ENCODE data around the gene RFX7. TPM values are rescaled to one million over a fixed set of nuclear protein-coding genes. Genes with fewer than 3 reads are reported as not detected.

The RFX7 gene
- polyA plus RNA-seq, 2 of the 4 experiments (the other 2 are of a cell fraction): 11.7 to 14.9 TPM

GRCh38 chr15:56102441-56102840, 141.2 kb downstream of the RFX7 start:
- Histone ChIP-seq H3K27ac (no peak overlapping the region), H3K9me3 (no peaks in the 10 kb centered on the region), H3K4me3 (no peak overlapping the region), H3K4me1 (no peaks in the 10 kb centered on the region), H3K4me2 (no peak overlapping the region)
- no peak for DNase-seq (ENCODE audit: low read depth in 1 of 2, low spot score in 1 of 2)
- ChIA-PET POLR2A (no interaction called here), CTCF (no interaction called here)
- FAIRE-seq: peak; percentile 90
- TF ChIP-seq HEYL (CRISPR knock-in tag; IDR thresholded peaks at IDR 0.05): no peak
- ATAC-seq: no peak
- 84% methylated on average over 3 of the region's 3 CpGs for WGBS (ENCODE audit: missing lambda C conversion rate)

- ChIA-PET CTCF (interaction anchor here (0.9 to 2.5 kb wide), 2 partner anchors 107 to 146 kb away, joined by 5 to 10 read pairs; partner anchors contain the start of gene NEDD4), POLR2A (interaction anchor here (1.0 kb wide), 1 partner anchor 107 kb away, joined by 4 read pairs; no protein-coding TSS in a partner anchor)
- TF ChIP-seq HOXB5 (CRISPR knock-in tag; IDR thresholded peaks at IDR 0.05): no peak
- TF ChIP-seq, protein P1, sequence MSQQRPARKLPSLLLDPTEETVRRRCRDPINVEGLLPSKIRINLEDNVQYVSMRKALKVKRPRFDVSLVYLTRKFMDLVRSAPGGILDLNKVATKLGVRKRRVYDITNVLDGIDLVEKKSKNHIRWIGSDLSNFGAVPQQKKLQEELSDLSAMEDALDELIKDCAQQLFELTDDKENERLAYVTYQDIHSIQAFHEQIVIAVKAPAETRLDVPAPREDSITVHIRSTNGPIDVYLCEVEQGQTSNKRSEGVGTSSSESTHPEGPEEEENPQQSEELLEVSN (IDR thresholded peaks at IDR 0.05; ENCODE audit: borderline replicate concordance, low read depth): no peak
- no peak for TF ChIP-seq KDM5A (IDR thresholded peaks at IDR 0.05)
- no peak for TF ChIP-seq ZFP36 (IDR thresholded peaks at IDR 0.05; ENCODE audit: borderline replicate concordance, partially characterized antibody)
- no peak for TF ChIP-seq NR3C1 (IDR thresholded peaks at IDR 0.05)
- no peak for TF ChIP-seq POLR2AphosphoS2 (conservative IDR thresholded peaks at IDR 0.05; ENCODE audit: low read length)
- no peak overlapping the region for H3K4me3 ChIP-seq
- H3K9me3 ChIP-seq: no peaks in the 10 kb centered on the region
- DNase-seq (ENCODE audit: low read depth in 1 of 2, low spot score in 1 of 2): no peak
- no peak overlapping the region for H3K27ac ChIP-seq
- no peak for ATAC-seq
- H3K4me2 ChIP-seq: no peak overlapping the region
- no peaks in the 10 kb centered on the region for H3K4me1 ChIP-seq
- FAIRE-seq: no peak
- WGBS (ENCODE audit: missing lambda C conversion rate): 92% methylated on average over 2 of the region's 2 CpGs
Observed at GRCh38 chr15:56099311-56099710, 144.4 kb downstream of the RFX7 start.

- POLR2A ChIA-PET: interaction anchor here (1.0 kb wide), 1 partner anchor 106 kb away, joined by 4 read pairs; no protein-coding TSS in a partner anchor
- no peak for DNase-seq (ENCODE audit: low read depth in 1 of 2, low spot score in 1 of 2)
Observed at GRCh38 chr15:56098195-56098863, 145.3 kb downstream of the RFX7 start.

More at GRCh38 chr15:56098195-56098863, 145.3 kb downstream of the RFX7 start:
- no peak overlapping the region for H3K27ac ChIP-seq
- CTCF ChIA-PET: interaction anchor here (0.7 to 2.5 kb wide), 6 partner anchors 9 to 820 kb away, joined by 3 to 10 read pairs (median 4); partner anchors contain the start of genes NEDD4 and TCF12
- no peak for ATAC-seq
- H3K4me3 ChIP-seq: no peak overlapping the region
- no peak for TF ChIP-seq REST (IDR thresholded peaks at IDR 0.05)
- TF ChIP-seq PHF8 (IDR thresholded peaks at IDR 0.05; ENCODE audit: borderline replicate concordance, low read depth): no peak
- TF ChIP-seq CHD2 (IDR thresholded peaks at IDR 0.05; ENCODE audit: low read length, partially characterized antibody): no peak
- peak; percentile 98 for TF ChIP-seq MAFK (IDR thresholded peaks at IDR 0.05; ENCODE audit: partially characterized antibody)
- peak; percentile 31; the same call in 2 of the 3 replicates for TF ChIP-seq CTCF (IDR thresholded peaks at IDR 0.05)
- TF ChIP-seq RAD21 (conservative IDR thresholded peaks at IDR 0.05 in 1 of 2, IDR thresholded peaks at IDR 0.05 in 1 of 2): peak; percentile 31 to 32; a peak in 3 of 5 replicates
- H3K9me3 ChIP-seq: no peaks in the 10 kb centered on the region
- FAIRE-seq: peak; percentile 54
- H3K4me1 ChIP-seq: no peaks in the 10 kb centered on the region
- 92% methylated on average over 5 of the region's 5 CpGs for WGBS (ENCODE audit: missing lambda C conversion rate)
- no peak overlapping the region for H3K4me2 ChIP-seq

All from A549 (cell line).